ENCODE results near the gene TXNDC8.
"Not testable (repeated sequence)": the region's sequence is repeated elsewhere in the genome, so short reads cannot be mapped to it uniquely, and the experiment has no call there.

The TXNDC8 gene

DNA sequence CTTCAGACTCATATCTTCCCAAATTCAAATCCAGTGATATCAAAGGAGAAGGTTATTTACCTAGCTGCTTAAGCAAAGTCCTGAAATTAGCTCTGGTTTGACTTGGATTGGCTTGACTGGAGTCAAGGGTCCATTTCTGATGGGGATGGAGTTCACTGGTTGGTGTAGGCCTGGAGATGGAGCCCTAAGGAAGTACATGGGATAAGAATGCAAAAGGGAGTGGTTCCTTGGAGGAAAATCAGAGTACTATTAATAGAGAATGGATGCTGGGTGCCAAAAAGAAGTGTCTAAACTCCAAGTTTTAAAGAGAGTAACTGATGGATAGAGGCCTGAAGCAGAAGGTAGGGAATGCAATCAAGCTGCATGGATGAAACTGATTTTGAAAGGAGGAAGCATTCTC, 13.8 kb downstream of the TXNDC8 start:
- DNase-seq, result no peak

DNA sequence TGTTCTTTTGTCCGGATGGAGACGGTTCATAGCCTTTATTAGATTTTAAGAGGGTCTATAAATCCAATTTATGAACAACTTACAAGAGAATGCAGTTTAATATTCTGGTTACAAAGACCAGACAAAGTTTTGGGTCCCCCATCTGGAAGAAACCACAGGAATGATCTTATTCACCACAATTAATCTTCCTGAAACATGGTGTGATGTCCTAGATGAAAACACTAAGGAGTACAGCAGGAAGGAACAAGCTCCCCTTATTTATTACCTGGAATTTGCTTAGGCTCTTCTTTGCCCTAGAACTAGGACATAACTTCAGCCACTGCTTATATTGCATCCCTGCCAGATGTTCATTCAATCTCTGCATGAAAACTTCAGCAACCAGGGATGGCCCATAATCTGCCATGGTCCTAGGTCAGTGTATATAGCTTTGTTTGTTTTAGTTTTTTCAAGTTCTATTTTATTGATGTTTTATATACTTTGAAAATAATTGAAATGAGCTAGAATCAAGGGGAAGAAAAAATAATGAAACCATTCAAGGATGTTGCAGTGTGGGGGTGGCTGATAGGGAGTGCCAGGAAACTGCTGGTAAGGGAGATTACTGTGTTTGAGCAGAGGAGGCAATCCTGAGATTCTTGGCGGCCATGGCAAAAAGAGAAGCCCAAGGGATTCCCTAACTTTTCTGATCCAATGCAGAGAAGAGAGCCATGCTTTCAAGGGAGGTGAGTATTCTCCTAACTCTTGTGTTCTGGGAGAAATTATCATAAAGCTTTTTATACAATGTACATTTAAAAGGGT, 16.8 kb downstream of the TXNDC8 start:
- DNase-seq, result no peak

- DNase-seq, result no peak
These were observed 17.7 kb downstream of the TXNDC8 start for GRCh38 chr9:110319781-110320492.

GRCh38 chr9:110317911-110318310, 19.8 kb downstream of the TXNDC8 start:
- no peak for DNase-seq

DNA sequence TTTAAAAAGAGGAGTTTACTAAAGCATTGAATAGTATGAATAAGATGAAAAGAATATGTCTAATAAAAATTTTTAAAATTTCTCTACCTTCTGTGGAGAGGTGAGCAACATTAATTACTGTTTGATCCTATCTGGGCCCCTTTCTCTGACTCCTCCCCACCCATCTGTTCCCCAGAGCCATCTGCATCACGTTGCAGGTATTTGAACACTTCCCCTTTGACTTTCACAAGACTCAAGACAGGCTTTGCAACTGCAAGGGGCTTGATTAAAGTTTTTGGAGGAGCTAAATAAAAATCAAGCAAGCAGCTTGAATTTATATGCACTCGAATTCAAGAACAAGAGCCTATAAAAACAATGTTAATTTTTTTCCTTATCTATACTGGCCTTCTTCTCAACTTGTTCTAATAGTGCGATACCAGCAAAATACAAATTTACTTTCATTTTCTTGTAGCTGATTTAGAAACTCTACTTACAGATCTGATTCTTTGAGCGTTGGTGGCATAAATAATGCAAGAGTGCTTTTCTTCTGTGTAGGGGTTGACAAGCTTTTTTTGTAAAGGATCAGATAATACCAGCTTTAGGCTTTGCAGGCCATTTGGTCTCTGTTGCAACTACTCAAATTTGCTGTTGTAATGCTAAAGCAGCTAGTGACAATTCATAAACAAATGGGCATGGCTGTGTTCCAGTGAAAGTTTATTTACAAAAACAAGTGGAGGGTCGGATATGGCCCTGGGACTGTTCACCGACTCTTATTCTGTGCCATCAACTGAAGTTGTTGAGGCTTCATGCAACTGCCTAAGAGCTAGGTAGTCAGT, 21.2 kb downstream of the TXNDC8 start:
- no peak for DNase-seq

GRCh38 chr9:110311978-110312377, 25.7 kb downstream of the TXNDC8 start:
- not testable (repeated sequence) for DNase-seq

GRCh38 chr9:110309681-110310080, 28.0 kb downstream of the TXNDC8 start:
- DNase-seq, result no peak

- no peak for DNase-seq
These were observed 29.0 kb downstream of the TXNDC8 start for GRCh38 chr9:110308633-110309038.

DNA sequence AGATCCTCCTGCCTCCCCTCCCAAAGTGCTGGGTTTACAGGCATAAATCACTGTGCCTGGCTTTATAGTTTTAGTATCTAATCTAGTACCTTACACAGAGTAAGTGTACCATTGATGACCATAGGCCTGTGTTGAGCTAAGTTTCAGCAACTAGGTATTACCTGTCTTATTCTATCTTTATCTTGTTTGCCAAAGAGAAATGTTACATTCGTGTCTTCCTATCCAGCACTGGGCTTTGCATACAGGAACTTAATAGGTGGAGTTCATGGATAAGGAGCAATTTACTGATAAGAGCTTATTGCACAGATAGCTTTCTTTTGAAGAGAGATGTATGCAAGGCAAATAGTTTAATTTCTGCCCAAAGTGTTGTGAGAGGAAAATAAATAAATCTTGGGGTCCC, 30.5 kb downstream of the TXNDC8 start:
- DNase-seq, result no peak

DNA sequence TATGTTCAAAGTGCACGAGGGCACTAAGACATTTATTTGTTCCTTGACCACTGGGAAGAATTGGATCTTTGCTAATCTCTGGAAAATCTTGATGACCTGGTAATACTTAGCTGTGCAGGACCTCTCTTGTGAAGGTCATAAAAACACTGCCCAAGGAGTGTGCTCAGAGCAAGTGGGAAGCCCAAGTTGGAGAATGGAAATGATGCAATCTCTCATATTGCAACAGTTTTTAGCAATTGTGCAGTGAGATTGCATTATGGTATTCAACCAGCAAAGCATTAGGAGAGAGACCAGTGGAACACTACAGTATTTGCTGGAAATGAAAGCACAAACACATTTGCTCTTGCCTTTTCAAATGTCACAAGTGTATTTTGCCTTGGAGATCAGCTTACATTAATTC, 34.5 kb downstream of the TXNDC8 start:
- DNase-seq, result no peak

DNA sequence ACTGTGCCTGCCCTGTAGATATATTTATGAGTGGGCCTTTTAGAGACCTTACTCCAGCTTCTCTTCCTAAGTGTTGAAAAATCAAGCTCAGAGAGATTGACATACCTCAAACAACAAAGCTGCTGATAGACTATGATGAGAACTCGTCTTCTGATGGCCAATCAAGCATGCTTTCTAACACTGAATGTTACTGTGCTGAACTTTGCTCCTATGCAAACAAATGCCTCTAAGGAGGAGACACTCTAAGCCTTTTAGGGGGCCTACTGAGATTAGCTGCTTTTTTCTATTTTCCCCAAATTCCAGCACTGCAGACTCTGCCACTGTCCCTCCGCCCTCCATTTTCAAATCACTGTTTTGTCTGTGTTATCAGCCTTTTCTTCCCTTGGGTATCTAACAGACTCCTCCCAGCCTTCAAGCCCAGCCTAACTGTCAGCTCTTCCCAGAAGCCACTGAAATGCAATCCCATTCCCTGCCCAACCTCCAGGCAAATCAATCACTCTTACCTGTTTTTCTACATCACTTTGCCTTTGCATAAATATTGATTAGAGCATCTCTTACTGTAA, 39.5 kb downstream of the TXNDC8 start:
- no peak for DNase-seq

- DNase-seq, result no peak
These were observed 44.4 kb downstream of the TXNDC8 start for GRCh38 chr9:110293248-110293647.

DNA sequence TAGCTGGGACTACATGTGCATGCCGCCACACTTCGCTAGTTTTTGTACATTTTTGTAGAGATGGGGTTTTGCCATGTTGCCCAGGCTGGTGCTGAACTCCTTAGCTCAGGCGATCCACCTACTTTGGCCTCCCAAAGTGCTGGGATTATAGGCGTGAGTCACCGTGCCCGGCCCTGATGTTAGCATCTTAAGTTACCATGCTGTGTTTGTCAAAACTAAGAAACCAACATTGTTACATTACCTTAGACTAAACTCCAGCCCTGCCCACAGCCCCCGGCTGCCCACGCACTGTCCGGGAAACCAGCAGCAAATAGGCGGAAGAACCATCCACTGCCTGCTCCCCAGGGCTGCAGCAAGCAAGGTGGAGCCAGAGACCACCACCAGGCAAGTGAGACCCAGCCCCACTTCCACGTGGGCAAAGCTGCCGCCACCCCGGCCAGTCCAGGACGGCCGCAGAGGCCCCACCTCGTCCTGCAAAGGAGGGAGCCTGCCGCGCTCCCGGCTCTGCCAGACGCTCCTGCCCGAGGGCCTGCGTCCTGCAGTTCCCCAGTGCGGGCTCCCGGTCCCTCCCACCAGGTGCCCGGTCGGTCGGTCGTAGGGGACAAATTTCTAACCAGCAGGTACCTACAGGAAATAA, 45.6 kb downstream of the TXNDC8 start:
- DNase-seq, result no peak

DNA sequence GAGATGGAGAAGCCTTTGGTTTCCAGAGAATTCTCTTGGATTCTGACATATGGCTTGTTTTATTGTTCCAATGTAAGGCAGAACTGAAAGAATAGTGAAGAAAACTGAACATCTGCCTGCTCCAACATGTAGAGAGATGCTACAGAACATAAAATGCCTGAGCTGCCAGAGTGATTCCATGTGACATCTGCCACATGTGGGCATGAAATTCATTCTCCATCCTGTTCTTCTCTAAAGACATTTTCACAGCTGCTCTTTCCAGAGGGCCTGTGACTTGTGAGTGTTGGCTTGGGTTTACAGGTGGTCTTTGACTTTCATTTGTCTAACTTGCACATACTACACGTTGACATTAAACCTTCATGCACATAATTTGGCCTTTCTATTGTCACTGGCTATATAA, 47.7 kb downstream of the TXNDC8 start:
- DNase-seq, result no peak

DNA sequence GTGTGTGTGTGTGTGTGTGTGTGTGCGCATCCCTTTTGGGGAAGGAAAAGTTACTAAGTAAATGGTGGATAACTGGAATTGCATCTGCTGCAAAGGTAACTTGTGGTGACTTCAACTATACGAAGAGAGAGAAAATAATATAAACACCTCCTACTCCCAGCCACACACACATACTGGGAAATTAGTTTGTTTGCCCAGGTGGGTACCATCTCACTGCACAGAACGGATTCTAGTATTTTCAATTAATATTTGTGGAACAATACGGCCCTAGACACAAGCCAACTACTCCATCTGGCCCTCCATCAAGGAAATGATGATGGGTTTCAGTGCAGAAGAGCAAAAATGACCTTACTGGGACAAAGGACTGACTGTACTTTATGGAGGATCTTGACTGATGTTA, 49.2 kb downstream of the TXNDC8 start:
- no peak for DNase-seq

- DNase-seq, result no peak
These were observed 50.4 kb downstream of the TXNDC8 start for GRCh38 chr9:110287289-110287680.

DNA sequence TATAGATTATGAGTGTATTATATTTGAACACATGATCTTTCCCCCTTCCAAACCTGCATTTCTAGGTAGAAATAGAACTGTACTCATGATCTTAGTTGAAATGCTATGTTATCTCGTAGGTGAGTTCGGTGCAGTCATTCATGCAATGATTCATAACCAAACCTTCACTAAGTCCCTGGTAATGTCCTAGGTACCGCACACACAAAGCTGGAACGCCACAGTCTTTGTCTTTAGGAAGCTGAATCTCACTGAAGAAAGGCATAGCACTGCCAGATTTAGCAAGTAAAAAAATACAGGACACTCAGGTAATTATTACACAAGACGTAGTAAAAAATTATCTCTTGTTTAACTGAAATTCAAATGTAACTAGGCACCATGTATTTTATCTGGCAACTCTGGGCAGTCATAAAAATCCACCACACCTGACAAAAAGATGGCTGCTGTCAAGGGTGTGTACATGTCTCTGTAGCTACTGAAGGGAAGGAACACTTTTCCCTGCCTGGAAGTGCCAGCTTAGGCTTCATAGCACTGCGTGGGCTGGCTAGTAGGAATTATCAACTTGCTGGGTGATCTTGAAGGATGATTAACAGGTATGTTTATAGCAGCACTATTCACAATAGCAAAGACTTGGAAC, 53.3 kb downstream of the TXNDC8 start:
- DNase-seq, result no peak

DNA sequence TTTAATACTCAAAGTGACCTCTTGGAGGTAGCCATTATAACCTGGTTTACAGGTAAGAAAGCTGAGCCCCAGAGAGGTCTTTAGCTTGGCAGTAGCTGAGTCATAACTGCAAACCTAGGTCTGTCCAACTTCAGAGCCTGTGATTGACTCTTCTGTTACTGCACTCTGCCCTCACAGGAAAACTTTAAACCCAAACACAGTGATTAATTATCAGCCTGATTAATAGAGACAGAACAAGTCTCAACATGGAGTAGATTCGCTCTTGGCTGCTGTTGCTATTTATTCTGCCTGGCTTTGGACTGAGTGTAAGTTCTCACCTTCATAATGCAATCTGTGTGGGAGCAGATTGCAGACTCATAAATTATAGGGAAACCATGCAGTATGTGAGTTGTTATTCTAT, 53.9 kb downstream of the TXNDC8 start:
- DNase-seq, result no peak

GRCh38 chr9:110282739-110283081, 55.0 kb downstream of the TXNDC8 start:
- DNase-seq, result no peak

DNA sequence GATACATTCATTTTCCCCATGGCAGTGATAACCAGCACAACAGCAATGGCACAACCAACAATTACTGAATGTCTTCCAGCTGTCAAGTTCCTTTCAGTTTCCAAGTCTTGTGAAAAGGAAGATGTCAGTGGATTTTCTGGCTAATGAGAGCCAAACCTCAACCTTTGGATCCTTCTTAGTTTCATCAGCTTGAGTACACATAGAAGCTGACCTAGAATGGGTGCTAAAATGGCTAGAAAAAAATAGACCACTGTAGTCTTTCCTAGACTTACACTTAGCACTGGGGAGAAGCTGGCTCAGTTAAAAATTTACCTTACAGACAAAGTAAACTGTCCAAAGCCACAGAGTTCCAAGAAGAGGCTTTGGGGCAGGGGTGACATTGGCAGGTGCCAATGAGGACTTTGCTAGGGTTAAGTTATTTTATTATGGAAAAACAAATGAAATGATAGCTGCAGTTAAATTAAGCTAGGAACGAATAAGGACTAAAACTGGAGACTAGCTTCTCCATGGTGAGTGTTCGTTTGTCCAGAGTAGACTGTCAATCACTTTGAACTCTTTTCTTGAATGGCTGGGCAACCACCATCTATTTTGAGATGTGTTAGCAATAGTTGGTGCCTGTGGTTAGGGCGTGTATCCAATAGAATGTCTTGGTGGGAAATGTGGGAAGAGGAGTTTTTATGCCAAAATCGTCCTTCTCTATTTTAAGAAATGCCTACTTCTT, 55.5 kb downstream of the TXNDC8 start:
- no peak for DNase-seq

GRCh38 chr9:110278080-110278707, 59.5 kb downstream of the TXNDC8 start:
- no peak for DNase-seq

Data from CD4-positive, alpha-beta T cell treated with Interleukin-17A for 1 hour (primary cell).